Measurements from ENCODE around the gene CRHR1.

GRCh38 chr17:45835481-45835880 lies 51.4 kb downstream of the CRHR1 start:
- no peak for TF ChIP-seq CTCF (IDR thresholded peaks at IDR 0.05)
- no peak for TF ChIP-seq POLR2AphosphoS5 (IDR thresholded peaks at IDR 0.05; ENCODE audit: low read depth, low read length)

Data from Panc1 (cell line).